NK-92 treated with Interleukin-12 subunit alpha and Interleukin-12 subunit beta, amount 100 ng/mL, for 24 hours (cell line): ENCODE data around the gene OSBP2.

Experiments
- DNase-seq: peaks from one replicate; lab custom pipeline; 2025; lab: John Stamatoyannopoulos, UW

Gene OSBP2

DNA sequence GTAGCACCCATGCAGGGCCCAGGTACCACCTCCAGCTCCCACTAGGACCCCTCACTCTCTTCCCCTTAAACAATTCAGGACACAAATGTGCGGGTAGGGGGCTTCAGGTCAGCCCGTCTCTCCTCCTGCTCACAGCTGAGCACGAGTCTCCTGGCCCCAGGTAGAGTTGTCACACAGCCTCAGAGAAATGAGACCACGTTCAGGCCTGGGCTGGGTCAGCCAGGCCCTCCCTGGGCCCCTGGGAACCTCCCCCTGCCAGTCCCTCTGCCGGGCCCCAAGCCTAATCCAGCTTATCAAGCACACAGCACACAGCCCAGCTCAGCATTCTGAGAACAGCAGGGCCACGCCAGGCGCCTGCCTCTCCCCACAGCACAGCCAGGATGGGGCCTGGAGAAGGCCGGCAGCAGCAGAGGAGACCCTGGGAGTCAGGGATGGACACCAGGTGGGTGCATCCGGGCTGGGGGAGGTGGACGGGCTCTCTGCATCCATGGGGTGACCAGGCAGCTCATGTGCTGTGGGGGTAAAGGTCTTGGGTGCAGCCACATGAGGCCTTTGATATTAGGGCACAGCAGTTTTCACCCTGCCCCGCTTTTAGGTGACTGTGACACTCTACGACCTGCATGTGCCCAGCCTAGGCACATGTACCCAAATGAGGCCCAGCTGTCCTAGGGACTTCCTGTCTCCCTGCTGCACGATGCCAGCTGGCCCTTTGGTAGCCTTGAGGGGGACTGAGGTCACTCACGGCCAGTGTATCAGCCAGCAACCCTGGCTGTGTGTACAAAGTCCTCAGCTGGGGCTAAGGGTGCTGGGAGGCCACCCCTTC, 186.9 kb downstream of the OSBP2 start:
- no peak for DNase-seq

DNA sequence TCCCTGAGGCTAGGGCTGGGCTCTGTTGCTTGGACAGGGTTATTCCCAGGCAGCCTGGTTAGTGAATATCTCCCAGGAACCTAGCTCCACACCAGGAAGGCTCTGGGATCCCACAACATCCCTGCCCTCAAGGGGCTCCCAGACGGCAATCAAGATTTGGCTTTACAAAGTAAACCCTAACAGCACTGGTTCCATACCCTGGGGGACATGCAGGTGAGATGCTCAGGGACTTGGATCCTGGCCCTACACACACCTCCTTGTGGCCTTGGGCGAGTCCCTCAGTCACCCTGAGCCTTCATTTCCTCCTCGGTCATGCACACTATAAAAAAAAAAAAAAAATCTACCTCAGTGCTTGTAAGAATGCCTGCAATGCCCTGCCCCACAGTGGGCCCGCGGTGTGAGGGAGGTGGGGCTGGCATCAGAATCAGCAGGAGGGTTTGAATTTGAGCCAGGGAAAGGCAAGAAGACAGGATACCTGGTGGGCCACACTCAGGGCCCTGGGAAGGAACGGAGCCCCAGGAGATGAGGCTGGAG, 187.6 kb downstream of the OSBP2 start:
- DNase-seq = no peak

DNA sequence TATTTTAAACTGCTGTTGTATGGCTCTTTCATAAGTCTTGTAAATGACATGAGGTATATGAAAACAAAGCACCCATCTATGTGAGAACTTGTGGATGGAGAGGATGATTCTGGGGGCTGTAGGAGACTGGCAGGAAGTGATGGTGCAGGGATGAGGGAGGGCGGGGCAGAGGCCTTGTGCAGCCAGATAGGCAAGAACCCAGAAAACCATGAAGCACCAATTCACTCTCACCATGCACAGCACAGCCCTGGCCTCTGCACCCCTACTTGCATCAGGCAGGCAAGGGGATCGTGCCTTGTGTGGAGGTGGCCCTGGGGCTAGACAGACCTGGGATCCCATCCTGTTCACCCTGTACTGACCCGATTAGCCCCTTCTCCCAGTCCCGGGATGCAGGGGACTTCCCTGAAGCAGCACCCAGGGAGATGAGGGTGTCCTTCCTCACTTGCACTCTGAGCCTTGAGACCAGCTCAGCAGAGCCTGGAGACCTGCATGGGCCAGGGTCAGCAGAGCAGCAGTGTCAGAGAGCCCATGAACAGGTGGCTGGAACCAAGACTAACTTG, 188.4 kb downstream of the OSBP2 start:
- no peak for DNase-seq

- no peak for DNase-seq
Observed at GRCh38 chr22:30883586-30884145, 189.0 kb downstream of the OSBP2 start.

DNA sequence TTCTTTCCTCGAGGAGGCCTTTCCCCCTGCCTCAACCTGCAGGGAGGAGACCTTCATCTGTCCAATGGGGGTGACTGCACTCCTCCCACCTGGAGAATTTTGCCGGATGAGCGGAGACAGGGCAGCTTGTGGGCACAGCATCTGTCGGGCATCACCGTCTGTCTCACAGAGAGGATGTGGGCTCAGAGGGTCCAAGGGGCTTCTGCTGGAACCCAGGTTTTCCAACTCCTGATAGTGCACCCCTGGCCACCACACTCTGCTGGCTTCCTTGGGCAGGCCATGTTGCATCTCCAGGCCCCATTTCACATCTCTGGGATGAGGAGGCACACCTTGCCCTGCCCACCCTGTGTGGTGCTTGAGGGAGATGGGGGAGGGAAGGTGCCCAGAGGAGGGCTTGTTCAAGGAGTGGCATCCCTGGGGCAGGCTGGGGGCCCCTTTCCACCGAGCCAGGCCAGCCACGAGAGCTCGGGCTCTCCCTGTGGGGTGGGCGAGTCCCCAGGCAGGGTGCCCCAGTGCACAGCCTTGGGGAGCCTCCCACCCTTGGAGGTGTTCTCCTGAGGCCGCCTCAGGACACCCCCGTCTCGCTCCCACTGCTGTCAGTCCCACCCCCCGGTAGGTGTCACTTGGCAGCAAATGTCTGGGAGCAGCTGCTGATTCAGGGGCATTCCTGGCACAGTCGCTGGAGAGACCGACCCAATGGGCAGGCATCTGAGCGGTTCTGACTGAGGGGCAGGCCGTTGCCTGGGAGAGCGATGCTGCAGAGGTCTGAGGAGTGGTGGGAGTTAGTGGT, 189.7 kb downstream of the OSBP2 start:
- DNase-seq = no peak

DNA sequence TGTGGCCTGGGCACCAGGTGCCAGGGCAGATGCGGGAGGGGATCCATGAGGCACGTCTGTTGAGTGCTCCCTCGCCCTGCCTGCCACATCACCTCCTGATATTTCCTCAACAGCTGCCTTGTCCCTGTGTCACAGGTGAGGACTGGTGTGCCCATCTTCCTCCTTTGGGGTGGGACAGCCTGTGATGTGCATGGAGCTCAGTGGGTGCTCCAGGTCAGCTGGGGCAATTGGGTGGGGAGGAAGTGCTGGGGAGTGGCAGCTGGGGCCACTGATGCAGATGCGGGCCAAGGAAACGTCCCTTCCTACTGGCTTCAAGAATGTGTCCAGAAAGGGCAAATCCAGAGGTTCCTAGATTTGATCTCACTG, 190.3 kb downstream of the OSBP2 start:
- no peak for DNase-seq

GRCh38 chr22:30885591-30885990, 190.9 kb downstream of the OSBP2 start:
- no peak for DNase-seq

- DNase-seq = no peak
Observed at GRCh38 chr22:30887453-30887852, 192.8 kb downstream of the OSBP2 start.

DNA sequence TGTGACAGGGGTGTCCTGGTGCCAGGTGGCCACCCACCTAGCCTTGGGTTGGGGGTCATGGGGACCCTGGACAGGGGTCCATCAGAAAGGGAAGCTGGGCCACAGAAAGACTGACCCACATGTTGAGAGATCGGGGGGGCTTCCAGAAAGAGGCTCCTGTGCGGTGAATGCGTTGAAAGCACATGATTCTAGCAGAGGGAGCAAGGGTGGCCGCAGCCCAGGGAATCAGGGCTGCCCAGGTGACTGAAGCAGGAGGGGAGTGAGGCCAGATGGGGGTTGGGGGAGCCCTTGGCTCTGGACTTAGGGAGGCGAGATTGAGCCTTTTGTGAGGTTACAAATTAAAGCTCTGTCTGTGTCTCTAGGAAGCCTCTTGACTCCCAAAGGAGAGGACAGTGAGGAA, 193.2 kb downstream of the OSBP2 start:
- no peak for DNase-seq

GRCh38 chr22:30889268-30889995, 194.8 kb downstream of the OSBP2 start:
- no peak for DNase-seq

DNA sequence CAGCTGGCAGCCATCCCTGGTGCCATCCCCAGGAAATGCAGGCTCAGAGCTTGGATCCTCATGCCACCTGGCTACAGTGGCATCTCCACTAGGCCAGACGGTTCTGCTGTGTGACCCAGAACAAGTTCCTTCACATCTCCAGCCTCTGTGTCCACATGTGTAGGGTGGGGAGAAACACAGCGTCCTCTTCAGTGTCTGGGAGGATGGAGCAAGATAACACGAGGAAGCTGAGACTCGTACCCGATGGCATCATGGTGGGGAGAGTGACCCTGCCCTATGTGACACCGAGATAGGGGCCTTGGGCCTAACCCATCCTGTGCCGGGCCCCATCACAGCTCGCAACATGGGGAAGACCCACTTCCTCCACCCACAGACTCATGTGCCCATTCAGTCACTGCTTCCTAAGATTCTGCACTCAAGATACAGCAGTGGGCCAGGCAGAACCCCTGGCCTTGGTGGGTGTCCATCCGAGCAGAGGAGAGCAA, 195.4 kb downstream of the OSBP2 start:
- no peak for DNase-seq

DNA sequence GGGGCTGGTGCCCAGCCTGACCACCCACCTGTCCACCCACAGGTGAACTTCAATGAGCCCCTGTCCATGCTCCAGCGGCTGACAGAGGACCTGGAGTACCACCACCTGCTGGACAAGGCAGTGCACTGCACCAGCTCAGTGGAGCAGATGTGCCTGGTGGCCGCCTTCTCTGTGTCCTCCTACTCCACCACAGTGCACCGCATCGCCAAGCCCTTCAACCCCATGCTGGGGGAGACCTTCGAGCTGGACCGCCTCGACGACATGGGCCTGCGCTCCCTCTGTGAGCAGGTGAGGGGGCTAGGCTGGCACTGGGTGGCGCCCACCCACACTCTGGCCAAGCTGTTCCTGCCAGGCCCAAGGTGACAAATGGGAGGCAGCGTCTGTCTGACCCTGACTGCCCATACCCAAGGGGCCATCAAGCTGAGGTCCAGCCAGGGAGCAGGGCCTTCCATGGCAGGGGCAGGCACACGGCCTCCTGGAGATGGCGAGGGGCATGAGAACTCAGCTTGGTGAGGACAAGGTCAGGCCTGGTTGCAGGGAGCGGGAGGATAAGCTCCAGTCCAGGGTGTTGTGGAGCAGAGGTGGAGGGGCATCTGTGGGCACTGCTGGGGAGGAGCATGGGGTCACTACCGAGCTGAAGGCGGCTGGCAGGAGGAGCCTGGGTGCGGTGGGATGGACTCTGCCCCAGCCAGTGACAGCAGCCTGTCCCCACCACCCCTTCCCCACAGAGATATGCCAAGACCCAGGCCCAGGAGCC, 196.2 kb downstream of the OSBP2 start:
- DNase-seq = no peak

DNA sequence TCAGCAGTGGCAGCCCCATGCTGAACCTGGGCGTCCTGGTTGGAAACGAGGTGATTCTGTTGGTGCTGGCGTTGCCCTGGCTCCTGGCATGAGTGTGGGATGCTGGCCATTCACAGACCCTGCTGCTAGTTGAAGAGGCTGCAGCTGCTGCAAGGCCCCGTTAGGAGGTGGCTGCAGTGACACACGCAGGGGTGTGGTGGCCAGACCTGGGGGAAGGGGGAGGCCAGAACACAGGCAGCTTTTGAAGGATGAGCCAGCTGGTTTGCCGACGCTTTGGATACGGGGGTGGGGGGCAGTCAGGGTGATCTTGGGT, 196.7 kb downstream of the OSBP2 start:
- no peak for DNase-seq

DNA sequence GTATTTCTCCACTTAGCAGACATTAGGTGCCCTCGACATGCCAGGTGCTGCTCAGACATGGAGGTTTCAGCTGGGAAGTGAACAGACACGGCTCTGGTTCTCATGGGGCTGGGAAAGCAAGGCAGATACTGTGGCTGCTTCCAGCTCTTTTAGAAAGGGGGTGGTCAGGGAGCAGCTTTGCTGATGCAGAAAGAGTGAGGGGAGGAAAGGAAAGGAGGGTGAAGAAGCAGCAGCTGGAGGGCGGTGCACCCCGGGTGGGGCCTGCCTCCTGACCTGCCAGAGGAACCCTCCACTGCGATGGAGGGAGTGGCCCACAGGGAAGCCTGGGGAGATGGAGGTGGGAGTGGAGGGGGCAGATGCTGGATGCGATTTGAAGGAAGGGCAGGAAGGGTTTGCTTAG, 197.1 kb downstream of the OSBP2 start:
- DNase-seq = no peak

GRCh38 chr22:30892286-30892685, 197.6 kb downstream of the OSBP2 start:
- no peak for DNase-seq

DNA sequence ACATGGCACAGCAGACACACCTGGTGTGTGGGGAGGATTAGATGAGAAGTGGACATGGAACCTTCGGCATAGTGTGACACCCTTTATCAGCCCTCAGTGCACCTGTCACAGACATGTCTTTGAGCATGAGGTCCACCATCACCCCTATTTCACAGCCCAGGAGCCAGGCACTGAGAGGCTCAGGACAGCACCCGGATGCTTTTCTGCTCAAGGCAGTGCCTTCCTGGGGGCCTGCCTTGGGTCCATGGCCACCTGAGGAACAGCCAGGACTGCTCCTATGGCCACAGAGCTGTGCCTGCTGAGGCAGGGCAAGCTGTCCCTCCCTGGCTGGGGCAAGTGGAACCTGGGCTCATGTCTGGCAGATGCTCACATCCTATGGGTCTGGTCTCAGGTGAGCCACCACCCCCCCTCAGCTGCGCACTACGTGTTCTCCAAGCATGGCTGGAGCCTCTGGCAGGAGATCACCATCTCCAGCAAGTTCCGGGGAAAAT, 198.1 kb downstream of the OSBP2 start:
- no peak for DNase-seq

GRCh38 chr22:30893434-30894370, 199.0 kb downstream of the OSBP2 start:
- no peak for DNase-seq

DNA sequence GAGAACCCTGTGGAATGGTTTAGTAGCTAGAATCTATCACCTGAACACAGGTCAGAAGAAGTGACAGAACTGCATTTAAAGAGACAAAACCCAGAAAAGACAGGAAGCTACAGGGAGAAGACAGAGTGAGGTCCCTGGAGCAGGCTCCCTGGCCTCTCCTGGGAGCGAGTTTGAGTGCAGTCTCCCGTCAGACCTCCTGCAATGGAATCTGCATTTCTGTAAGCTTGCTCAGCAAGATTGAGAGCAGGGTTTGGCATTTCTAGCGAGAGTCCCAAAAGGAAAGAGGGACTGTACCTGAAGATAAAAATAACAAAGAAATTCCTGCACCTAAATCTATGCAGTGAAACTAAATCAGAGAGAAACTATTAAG, 199.7 kb downstream of the OSBP2 start:
- DNase-seq = no peak

GRCh38 chr22:30902496-30903357, 208.1 kb downstream of the OSBP2 start:
- no peak for DNase-seq
